ENCODE results near the gene VSIR. TPM values are rescaled to one million over a fixed set of nuclear protein-coding genes. Genes with fewer than 3 reads are reported as not detected.

The VSIR gene
- total RNA-seq, 1 experiment from 2014 or later, result 0.07 TPM

GRCh38 chr10:71756311-71757191, 16.8 kb downstream of the VSIR start:
- H2AFZ ChIP-seq (ENCODE audit: low read length), result no peak overlapping the region
- peaks cover 6% of the 10 kb centered on the region; the same call in 1 of the 2 replicates for H4K20me1 ChIP-seq (ENCODE audit: insufficient read depth, low read depth, low read length)
- no peak overlapping the region for H3K27ac ChIP-seq (ENCODE audit: low read length)

GRCh38 chr10:71755179-71755879, 18.0 kb downstream of the VSIR start:
- no peaks in the 10 kb centered on the region for H3K9me2 ChIP-seq (replicated peaks; ENCODE audit: insufficient read depth, low read length)
- no peaks in the 10 kb centered on the region for H3K9me3 ChIP-seq (ENCODE audit: low read length)
- no peaks in the 10 kb centered on the region for H3K36me3 ChIP-seq (ENCODE audit: insufficient read depth, low read length)
- no peak overlapping the region for H3K4me3 ChIP-seq (ENCODE audit: low read length)
- no peak for DNase-seq
- H4K20me1 ChIP-seq (ENCODE audit: insufficient read depth, low read depth, low read length), result peaks cover 6% of the 10 kb centered on the region; the same call in 1 of the 2 replicates
- no peak overlapping the region for H3K9ac ChIP-seq (ENCODE audit: low read length)
- H3K27me3 ChIP-seq (ENCODE audit: low read length), result no peaks in the 10 kb centered on the region
- no peaks in the 10 kb centered on the region for H3K79me2 ChIP-seq (ENCODE audit: low read length)
- no peak overlapping the region for H2AFZ ChIP-seq (ENCODE audit: low read length)
- H3K4me1 ChIP-seq (ENCODE audit: low read length), result peaks cover 30% of the 10 kb centered on the region
- no peak overlapping the region for H3K4me2 ChIP-seq (ENCODE audit: low read depth, low read length, poor library complexity, severe bottlenecking)
- H3K27ac ChIP-seq (ENCODE audit: low read length), result no peak overlapping the region

More at GRCh38 chr10:71756311-71757191, 16.8 kb downstream of the VSIR start:
- no peaks in the 10 kb centered on the region for H3K27me3 ChIP-seq (ENCODE audit: low read length)
- no peak for DNase-seq
- no peaks in the 10 kb centered on the region for H3K9me2 ChIP-seq (replicated peaks; ENCODE audit: insufficient read depth, low read length)
- H3K4me3 ChIP-seq (ENCODE audit: low read length), result no peak overlapping the region
- H3K4me2 ChIP-seq (ENCODE audit: low read depth, low read length, poor library complexity, severe bottlenecking), result no peak overlapping the region
- no peak overlapping the region for H3K9ac ChIP-seq (ENCODE audit: low read length)
- H3K4me1 ChIP-seq (ENCODE audit: low read length), result peaks cover 22% of the 10 kb centered on the region
- H3K79me2 ChIP-seq (ENCODE audit: low read length), result no peaks in the 10 kb centered on the region
- H3K36me3 ChIP-seq (ENCODE audit: insufficient read depth, low read length), result no peaks in the 10 kb centered on the region
- no peaks in the 10 kb centered on the region for H3K9me3 ChIP-seq (ENCODE audit: low read length)

- Histone ChIP-seq H3K4me3 (ENCODE audit: low read length) (no peak overlapping the region), H3K9ac (ENCODE audit: low read length) (no peak overlapping the region), H3K9me3 (ENCODE audit: low read length) (no peaks in the 10 kb centered on the region), H3K79me2 (ENCODE audit: low read length) (no peaks in the 10 kb centered on the region), H3K27me3 (ENCODE audit: low read length) (no peaks in the 10 kb centered on the region), H3K9me2 (replicated peaks; ENCODE audit: insufficient read depth, low read length) (no peaks in the 10 kb centered on the region), H3K27ac (ENCODE audit: low read length) (no peak overlapping the region), H2AFZ (ENCODE audit: low read length) (no peak overlapping the region), H3K4me2 (ENCODE audit: low read depth, low read length, poor library complexity, severe bottlenecking) (no peak overlapping the region), H3K4me1 (ENCODE audit: low read length) (peaks cover 34% of the 10 kb centered on the region), H3K36me3 (ENCODE audit: insufficient read depth, low read length) (no peaks in the 10 kb centered on the region), H4K20me1 (ENCODE audit: insufficient read depth, low read depth, low read length) (peaks cover 6% of the 10 kb centered on the region; the same call in 1 of the 2 replicates)
- DNase-seq, result no peak
These were observed 18.8 kb downstream of the VSIR start for GRCh38 chr10:71754562-71754961.

- Histone ChIP-seq H3K4me3 (ENCODE audit: low read length) (no peak overlapping the region), H4K20me1 (ENCODE audit: insufficient read depth, low read depth, low read length) (peaks cover 6% of the 10 kb centered on the region; the same call in 1 of the 2 replicates), H3K9ac (ENCODE audit: low read length) (no peak overlapping the region)
These were observed 19.3 kb downstream of the VSIR start for GRCh38 chr10:71753960-71754505.

GRCh38 chr10:71753091-71753959, 20.0 kb downstream of the VSIR start:
- H2AFZ ChIP-seq (ENCODE audit: low read length), result no peak overlapping the region
- H3K9me2 ChIP-seq (replicated peaks; ENCODE audit: insufficient read depth, low read length), result no peaks in the 10 kb centered on the region
- no peaks in the 10 kb centered on the region for H3K27me3 ChIP-seq (ENCODE audit: low read length)
- no peak for DNase-seq
- H3K4me2 ChIP-seq (ENCODE audit: low read depth, low read length, poor library complexity, severe bottlenecking), result no peak overlapping the region
- no peaks in the 10 kb centered on the region for H3K79me2 ChIP-seq (ENCODE audit: low read length)
- peaks cover 6% of the 10 kb centered on the region; the same call in 1 of the 2 replicates for H4K20me1 ChIP-seq (ENCODE audit: insufficient read depth, low read depth, low read length)
- H3K36me3 ChIP-seq (ENCODE audit: insufficient read depth, low read length), result no peaks in the 10 kb centered on the region
- H3K27ac ChIP-seq (ENCODE audit: low read length), result no peak overlapping the region
- H3K4me3 ChIP-seq (ENCODE audit: low read length), result no peak overlapping the region
- H3K9ac ChIP-seq (ENCODE audit: low read length), result no peak overlapping the region
- no peaks in the 10 kb centered on the region for H3K9me3 ChIP-seq (ENCODE audit: low read length)
- H3K4me1 ChIP-seq (ENCODE audit: low read length), result peaks cover 44% of the 10 kb centered on the region

More at GRCh38 chr10:71753960-71754505, 19.3 kb downstream of the VSIR start:
- no peak overlapping the region for H3K4me2 ChIP-seq (ENCODE audit: low read depth, low read length, poor library complexity, severe bottlenecking)
- no peaks in the 10 kb centered on the region for H3K9me2 ChIP-seq (replicated peaks; ENCODE audit: insufficient read depth, low read length)
- H2AFZ ChIP-seq (ENCODE audit: low read length), result no peak overlapping the region
- H3K27me3 ChIP-seq (ENCODE audit: low read length), result no peaks in the 10 kb centered on the region
- peaks cover 37% of the 10 kb centered on the region for H3K4me1 ChIP-seq (ENCODE audit: low read length)
- no peaks in the 10 kb centered on the region for H3K79me2 ChIP-seq (ENCODE audit: low read length)
- H3K27ac ChIP-seq (ENCODE audit: low read length), result no peak overlapping the region
- DNase-seq, result no peak
- no peaks in the 10 kb centered on the region for H3K36me3 ChIP-seq (ENCODE audit: insufficient read depth, low read length)
- no peaks in the 10 kb centered on the region for H3K9me3 ChIP-seq (ENCODE audit: low read length)

GRCh38 chr10:71752391-71753090, 20.8 kb downstream of the VSIR start:
- Histone ChIP-seq H3K79me2 (ENCODE audit: low read length) (no peaks in the 10 kb centered on the region), H3K27ac (ENCODE audit: low read length) (no peak overlapping the region), H3K4me3 (ENCODE audit: low read length) (no peak overlapping the region), H3K4me1 (ENCODE audit: low read length) (peaks cover 52% of the 10 kb centered on the region), H3K4me2 (ENCODE audit: low read depth, low read length, poor library complexity, severe bottlenecking) (no peak overlapping the region), H3K27me3 (ENCODE audit: low read length) (no peaks in the 10 kb centered on the region), H3K36me3 (ENCODE audit: insufficient read depth, low read length) (no peaks in the 10 kb centered on the region), H3K9ac (ENCODE audit: low read length) (no peak overlapping the region), H3K9me2 (replicated peaks; ENCODE audit: insufficient read depth, low read length) (no peaks in the 10 kb centered on the region), H2AFZ (ENCODE audit: low read length) (no peak overlapping the region), H3K9me3 (ENCODE audit: low read length) (no peaks in the 10 kb centered on the region), H4K20me1 (ENCODE audit: insufficient read depth, low read depth, low read length) (peaks cover 6% of the 10 kb centered on the region; the same call in 1 of the 2 replicates)
- DNase-seq, result no peak

GRCh38 chr10:71751515-71752224, 21.6 kb downstream of the VSIR start:
- Histone ChIP-seq H3K27ac (ENCODE audit: low read length) (no peak overlapping the region), H3K9me3 (ENCODE audit: low read length) (no peaks in the 10 kb centered on the region), H3K36me3 (ENCODE audit: insufficient read depth, low read length) (no peaks in the 10 kb centered on the region), H3K4me2 (ENCODE audit: low read depth, low read length, poor library complexity, severe bottlenecking) (no peak overlapping the region), H3K79me2 (ENCODE audit: low read length) (no peaks in the 10 kb centered on the region), H3K4me3 (ENCODE audit: low read length) (no peak overlapping the region), H4K20me1 (ENCODE audit: insufficient read depth, low read depth, low read length) (peaks cover 6% of the 10 kb centered on the region; the same call in 1 of the 2 replicates), H3K9me2 (replicated peaks; ENCODE audit: insufficient read depth, low read length) (no peaks in the 10 kb centered on the region), H3K27me3 (ENCODE audit: low read length) (no peaks in the 10 kb centered on the region), H3K9ac (ENCODE audit: low read length) (no peak overlapping the region), H3K4me1 (ENCODE audit: low read length) (peaks cover 61% of the 10 kb centered on the region), H2AFZ (ENCODE audit: low read length) (no peak overlapping the region)
- no peak for DNase-seq

All from Karpas-422 (cell line).